ENCODE measurements around the gene MAPK4. TPM values are rescaled to one million over a fixed set of nuclear protein-coding genes. Genes with fewer than 3 reads are reported as not detected.
"Not testable (repeated sequence)": the region's sequence is repeated elsewhere in the genome, so short reads cannot be mapped to it uniquely, and the experiment has no call there.

Gene MAPK4
- total RNA-seq, 1 donor from 2014 or later = 2.2 TPM

DNA sequence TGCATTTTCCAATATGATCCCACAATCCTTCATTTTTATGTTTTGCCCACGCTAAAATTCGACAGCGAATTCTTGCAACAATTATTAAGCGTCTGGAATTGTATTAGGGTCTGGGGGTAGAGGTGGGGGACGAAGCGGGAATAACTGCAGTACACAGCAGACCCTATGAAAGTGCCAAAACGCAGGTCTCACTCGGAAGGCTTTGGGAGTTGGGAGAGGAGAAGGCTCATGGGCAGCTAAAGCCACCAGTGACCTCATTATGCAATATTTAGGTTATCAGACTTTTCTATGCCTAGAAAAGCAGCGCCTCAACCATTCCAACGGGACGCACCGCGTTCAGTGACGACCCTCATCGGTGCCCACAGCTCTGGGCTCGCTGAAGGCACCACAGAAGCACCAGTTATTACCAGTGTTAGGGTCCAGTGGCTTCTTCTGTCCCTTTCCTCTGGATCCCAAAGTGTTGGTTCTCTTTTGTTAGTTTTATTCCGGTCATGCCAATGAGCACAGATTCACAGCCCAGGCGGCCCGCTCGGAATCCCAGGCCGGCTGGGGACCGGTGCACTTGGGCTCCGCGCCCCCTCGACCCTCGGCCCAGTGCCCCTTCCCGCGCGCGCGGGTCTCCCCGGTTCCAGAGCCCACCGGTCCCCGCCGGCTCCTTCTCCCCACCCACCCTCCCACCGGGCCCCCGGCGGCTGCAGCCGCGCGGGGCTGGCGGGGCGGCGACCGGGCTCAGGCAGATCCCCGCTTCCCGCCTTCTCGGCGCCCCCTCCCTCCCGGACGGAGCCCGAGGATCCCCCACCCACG, 737 bp upstream of the MAPK4 start:
- Histone ChIP-seq H3K27me3 (no peaks in the 10 kb centered on the region), H3K9me3 (no peaks in the 10 kb centered on the region), H3K4me3 (peak overlapping the region; percentile 63 to 74), H3K36me3 (no peaks in the 10 kb centered on the region), H3K27ac (peak overlapping the region; percentile 71), H3K4me1 (peaks cover 15% of the 10 kb centered on the region)
- no peak for DNase-seq (ENCODE audit: extremely low spot score in 2 of 2)
- intact Hi-C loops (cut with DNase I) = no loop called here
- TF ChIP-seq POLR2AphosphoS5 (IDR thresholded peaks at IDR 0.05; ENCODE audit: insufficient read depth in 1 of 2, low read depth in 1 of 2) (no peak), CTCF (IDR thresholded peaks at IDR 0.05) (no peak), POLR2A (IDR thresholded peaks at IDR 0.05) (no peak)

DNA sequence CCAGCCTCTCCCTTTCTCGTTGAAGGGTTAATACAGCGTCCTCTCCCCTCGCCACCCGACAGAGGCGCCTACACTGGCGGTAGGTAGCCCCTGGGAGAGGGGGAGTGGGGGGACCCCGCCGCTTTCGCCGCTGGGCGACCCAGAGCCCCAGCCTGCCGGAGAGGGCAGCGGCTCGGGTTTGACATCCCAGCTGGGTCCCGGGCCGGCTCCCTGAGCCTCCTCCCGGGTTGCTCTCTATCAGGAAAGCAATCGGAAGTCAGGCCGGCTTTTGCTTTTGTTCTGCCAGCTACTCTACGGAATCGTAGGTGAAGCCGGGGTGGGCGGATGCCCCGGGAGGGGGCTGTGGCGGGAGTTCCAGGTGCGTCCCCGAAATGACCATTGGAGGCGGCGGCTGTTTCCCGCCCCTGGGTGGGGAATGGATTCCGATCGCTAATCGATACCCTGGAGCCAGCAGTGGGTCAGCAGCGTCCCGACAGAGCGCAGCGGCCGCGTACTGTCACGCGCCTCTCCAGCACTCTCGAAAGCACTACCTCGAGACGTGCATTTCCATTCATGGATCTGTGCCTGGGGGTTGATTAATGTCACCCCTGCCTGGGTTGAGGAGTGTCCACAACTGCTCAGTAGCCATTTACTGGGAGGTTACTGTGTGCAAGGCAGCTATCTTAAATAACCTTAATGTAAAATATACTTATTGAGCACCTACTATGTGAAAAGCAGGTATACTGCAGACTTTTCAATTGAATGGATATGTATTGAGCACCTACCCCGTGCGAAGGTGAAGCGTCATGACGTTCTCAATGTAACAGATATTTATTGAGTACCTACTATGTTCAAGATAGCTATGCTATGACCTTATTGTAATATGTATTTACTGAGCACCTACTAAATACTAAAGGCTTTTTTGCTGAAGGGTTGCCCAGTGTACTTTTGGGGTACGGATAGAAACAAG, 1.1 kb downstream of the MAPK4 start:
- no peak for DNase-seq (ENCODE audit: extremely low spot score in 2 of 2)
- peak overlapping the region; percentile 78 for H3K27ac ChIP-seq
- intact Hi-C loops (cut with DNase I) = no loop called here
- H3K9me3 ChIP-seq = no peaks in the 10 kb centered on the region
- H3K4me1 ChIP-seq = peaks cover 15% of the 10 kb centered on the region
- peak overlapping the region; percentile 63 to 74 for H3K4me3 ChIP-seq
- TF ChIP-seq CTCF (IDR thresholded peaks at IDR 0.05) (no peak), POLR2AphosphoS5 (IDR thresholded peaks at IDR 0.05; ENCODE audit: insufficient read depth in 1 of 2, low read depth in 1 of 2) (peak in 1 of 2 donors; percentile 27), POLR2A (IDR thresholded peaks at IDR 0.05) (no peak)
- H3K36me3 ChIP-seq = no peaks in the 10 kb centered on the region
- H3K27me3 ChIP-seq = no peaks in the 10 kb centered on the region

DNA sequence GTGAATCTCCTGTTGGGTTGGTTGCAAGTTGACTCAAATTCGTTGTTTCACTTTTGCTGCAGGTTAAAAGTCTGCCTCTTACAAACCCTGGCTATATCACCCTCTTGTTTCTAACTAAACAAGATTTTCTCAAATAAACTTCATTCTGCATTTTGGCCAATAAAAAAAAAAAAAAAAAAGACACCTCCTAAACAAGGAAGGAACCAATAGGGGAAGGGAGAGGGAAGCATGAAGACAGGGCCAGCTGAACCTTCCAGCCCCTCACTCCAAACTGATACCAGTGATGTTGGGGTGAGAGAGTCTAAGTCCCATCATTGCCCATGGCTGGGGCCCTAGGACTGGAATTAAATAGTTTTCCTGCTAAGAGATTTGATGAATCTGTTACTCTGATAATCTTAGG, 2.4 kb downstream of the MAPK4 start:
- H3K36me3 ChIP-seq; DNase-seq (ENCODE audit: extremely low spot score in 2 of 2); H3K9me3 ChIP-seq; H3K27me3 ChIP-seq; H3K4me3 ChIP-seq; H3K27ac ChIP-seq; intact Hi-C loops (cut with DNase I): not testable (repeated sequence)
- peaks cover 15% of the 10 kb centered on the region for H3K4me1 ChIP-seq

DNA sequence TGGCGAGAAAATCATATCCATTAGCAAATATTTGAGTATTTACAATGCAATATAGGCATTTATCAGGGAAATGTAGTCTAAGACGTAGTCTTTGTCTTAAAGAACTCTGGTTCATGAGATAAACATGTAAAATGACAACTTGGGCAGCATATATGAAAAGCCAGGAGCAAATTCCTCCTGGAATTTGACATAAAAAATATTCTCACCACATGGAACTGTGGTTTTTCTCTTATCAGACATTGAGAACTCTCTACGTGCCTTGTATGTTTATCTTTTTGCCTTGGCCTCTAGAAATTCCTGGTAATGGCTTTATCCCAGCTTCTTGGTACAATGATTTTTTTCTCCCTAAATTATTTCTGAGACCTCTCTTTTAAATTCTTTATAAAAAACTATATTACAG, 2.8 kb downstream of the MAPK4 start:
- TF ChIP-seq POLR2AphosphoS5 (IDR thresholded peaks at IDR 0.05; ENCODE audit: insufficient read depth in 1 of 2, low read depth in 1 of 2) (no peak), POLR2A (IDR thresholded peaks at IDR 0.05) (no peak), CTCF (IDR thresholded peaks at IDR 0.05) (no peak)
- Histone ChIP-seq H3K9me3 (no peaks in the 10 kb centered on the region), H3K4me3 (no peak overlapping the region), H3K36me3 (no peaks in the 10 kb centered on the region), H3K4me1 (peaks cover 15% of the 10 kb centered on the region), H3K27me3 (no peaks in the 10 kb centered on the region), H3K27ac (no peak overlapping the region)
- no peak for DNase-seq (ENCODE audit: extremely low spot score in 2 of 2)
- intact Hi-C loops (cut with DNase I) = no loop called here

- no peaks in the 10 kb centered on the region for H3K27me3 ChIP-seq
Observed at GRCh38 chr18:50563376-50563775, 3.5 kb downstream of the MAPK4 start.

More at GRCh38 chr18:50563376-50563775, 3.5 kb downstream of the MAPK4 start:
- TF ChIP-seq CTCF (IDR thresholded peaks at IDR 0.05) = no peak
- no peak for TF ChIP-seq POLR2AphosphoS5 (IDR thresholded peaks at IDR 0.05; ENCODE audit: insufficient read depth in 1 of 2, low read depth in 1 of 2)
- no peak for TF ChIP-seq POLR2A (IDR thresholded peaks at IDR 0.05)
- DNase-seq (ENCODE audit: extremely low spot score in 2 of 2) = no peak
- Histone ChIP-seq H3K36me3 (no peaks in the 10 kb centered on the region), H3K9me3 (no peaks in the 10 kb centered on the region), H3K4me3 (no peak overlapping the region), H3K27ac (no peak overlapping the region), H3K4me1 (peaks cover 15% of the 10 kb centered on the region)
- intact Hi-C loops (cut with DNase I) = no loop called here
